Measurements from ENCODE around the gene CGN. TPM values are rescaled to one million over a fixed set of nuclear protein-coding genes. Genes with fewer than 3 reads are reported as not detected.

Gene CGN
- total RNA-seq, 6 donors from 2014 or later: 51.6 to 223 (median 99.2) TPM

- no peaks in the 10 kb centered on the region for H3K36me3 ChIP-seq
- 67 to 71% methylated on average over 2 of the region's 2 CpGs for WGBS, 2 donors
- H3K27me3 ChIP-seq: no peaks in the 10 kb centered on the region
- TF ChIP-seq POLR2A (IDR thresholded peaks at IDR 0.05) (no peak), POLR2AphosphoS5 (IDR thresholded peaks at IDR 0.05) (no peak), CTCF (IDR thresholded peaks at IDR 0.05) (no peak), EP300 (IDR thresholded peaks at IDR 0.05) (no peak)
- peaks cover 15 to 23% (median 19%) of the 10 kb centered on the region in 4 donors for H3K4me1 ChIP-seq
- no peak for DNase-seq
- H3K9me3 ChIP-seq: no peaks in the 10 kb centered on the region
- H3K27ac ChIP-seq: peak overlapping the region in 3 of 4 donors; percentile 6 to 40 (median 22)
- no peak overlapping the region for H3K4me3 ChIP-seq
- ATAC-seq (ENCODE audit: low FRiP score in 2 of 2): no peak
These were observed 38.0 kb downstream of the CGN start for GRCh38 chr1:151549199-151549598.

- Histone ChIP-seq H3K4me1 (peaks cover 3 to 7% (median 5%) of the 10 kb centered on the region in 4 donors), H3K27ac (no peak overlapping the region), H3K4me3 (no peak overlapping the region), H3K9me3 (no peaks in the 10 kb centered on the region), H3K36me3 (no peaks in the 10 kb centered on the region), H3K27me3 (no peaks in the 10 kb centered on the region)
- no peak for TF ChIP-seq EP300 (IDR thresholded peaks at IDR 0.05)
- TF ChIP-seq POLR2A (IDR thresholded peaks at IDR 0.05): no peak
- TF ChIP-seq CTCF (IDR thresholded peaks at IDR 0.05): no peak
- no peak for TF ChIP-seq POLR2AphosphoS5 (IDR thresholded peaks at IDR 0.05)
- 89 to 90% methylated on average over 4 of the region's 4 CpGs for WGBS, 2 donors
- no peak for DNase-seq
- ATAC-seq (ENCODE audit: low FRiP score in 2 of 2): no peak
These were observed 42.5 kb downstream of the CGN start for GRCh38 chr1:151553659-151554058.

- WGBS, 2 donors: 83% methylated on average over 2 of the region's 2 CpGs; no CpG with 5 or more reads in 1 of the 2 donors
- no peak for DNase-seq
- ATAC-seq (ENCODE audit: low FRiP score in 2 of 2): no peak
- H3K27ac ChIP-seq: no peak overlapping the region
- no peaks in the 10 kb centered on the region for H3K27me3 ChIP-seq
- TF ChIP-seq POLR2A (IDR thresholded peaks at IDR 0.05): no peak
- TF ChIP-seq CTCF (IDR thresholded peaks at IDR 0.05): no peak
- no peak overlapping the region for H3K4me3 ChIP-seq
- H3K9me3 ChIP-seq: no peaks in the 10 kb centered on the region
- H3K36me3 ChIP-seq: no peaks in the 10 kb centered on the region
- no peaks in the 10 kb centered on the region for H3K4me1 ChIP-seq
These were observed 44.9 kb downstream of the CGN start for GRCh38 chr1:151556052-151556451.

GRCh38 chr1:151562661-151563060 is 51.5 kb downstream of the CGN start:
- Histone ChIP-seq H3K27me3 (no peaks in the 10 kb centered on the region), H3K36me3 (peaks cover 0 to 25% (median 7%) of the 10 kb centered on the region in 4 donors), H3K9me3 (no peaks in the 10 kb centered on the region), H3K4me1 (no peaks in the 10 kb centered on the region), H3K4me3 (no peak overlapping the region), H3K27ac (no peak overlapping the region)
- WGBS, 2 donors: 86 to 93% methylated on average over 1 of the region's 1 CpG
- no peak for TF ChIP-seq POLR2A (IDR thresholded peaks at IDR 0.05)
- no peak for TF ChIP-seq CTCF (IDR thresholded peaks at IDR 0.05)
- TF ChIP-seq POLR2AphosphoS5 (IDR thresholded peaks at IDR 0.05): no peak
- TF ChIP-seq EP300 (IDR thresholded peaks at IDR 0.05): no peak
- no peak for ATAC-seq (ENCODE audit: low FRiP score in 2 of 2)
- no peak for DNase-seq

- H3K4me3 ChIP-seq: no peak overlapping the region
- no peak overlapping the region for H3K27ac ChIP-seq
- TF ChIP-seq POLR2A (IDR thresholded peaks at IDR 0.05): no peak
- TF ChIP-seq CTCF (IDR thresholded peaks at IDR 0.05): no peak
- no peak for TF ChIP-seq POLR2AphosphoS5 (IDR thresholded peaks at IDR 0.05)
- no peak for TF ChIP-seq EP300 (IDR thresholded peaks at IDR 0.05)
These were observed 52.2 kb downstream of the CGN start for GRCh38 chr1:151563376-151563775.

More at GRCh38 chr1:151563376-151563775, 52.2 kb downstream of the CGN start:
- H3K36me3 ChIP-seq: peaks cover 0 to 25% (median 7%) of the 10 kb centered on the region in 4 donors
- no peak for DNase-seq
- H3K9me3 ChIP-seq: no peaks in the 10 kb centered on the region
- no peaks in the 10 kb centered on the region for H3K4me1 ChIP-seq
- no peaks in the 10 kb centered on the region for H3K27me3 ChIP-seq
- ATAC-seq (ENCODE audit: low FRiP score in 2 of 2): no peak
- 47 to 48% methylated on average over 2 of the region's 2 CpGs for WGBS, 2 donors
